Thyroid gland (tissue), 4 donors: ENCODE results near the gene UBALD2. TPM values are rescaled to one million over a fixed set of nuclear protein-coding genes. Genes with fewer than 3 reads are reported as not detected.

ENCODE experiments used
- DNase-seq, 2 donors: peaks; one replicate each; pipeline ENCODE4 v3.0.0-alpha.2; 2019
- H3K27ac ChIP-seq, 3 donors: fragments of 200-600 bp; sonication (generic); 1 replicate in 2 of 3; 2 replicates in 1 of 3; pipeline ENCODE4 v1.5.1; 2016 to 2019; ENCODE audit warnings: mild to moderate bottlenecking in 1 of 3, moderate library complexity in 1 of 3
- H3K27me3 ChIP-seq: fragments of 200-600 bp; sonication (generic); one replicate; pipeline ENCODE4 v1.5.1; 2019
- H3K36me3 ChIP-seq, 2 donors: fragments of 200-600 bp; sonication (generic); one replicate each; pipeline ENCODE4 v1.5.1; 2016 to 2019
- H3K4me1 ChIP-seq, 2 donors: fragments of 200-600 bp; sonication (generic); one replicate each; pipeline ENCODE4 v1.5.1; 2017 to 2019
- H3K4me3 ChIP-seq, 3 donors: fragments of 200-600 bp; sonication (generic); replicated peaks in 1 of 3; 1 replicate in 2 of 3; 2 replicates in 1 of 3; pipeline ENCODE4 v1.5.1; 2016; ENCODE audit warnings: mild to moderate bottlenecking in 1 of 3
- H3K9me3 ChIP-seq: fragments of 200-600 bp; sonication (generic); one replicate; pipeline ENCODE4 v1.5.1; 2017
- CTCF ChIP-seq, 6 experiments: fragments of 200-600 bp in 3 of 6; fragments of 450-650 bp in 3 of 6; sonication (generic) in 3 of 6; IDR thresholded peaks; one replicate each; pipeline ENCODE4 v1.5.1; 2016 to 2019; ENCODE audit warnings: antibody characterized with exemption in 6 of 6, mild to moderate bottlenecking in 2 of 6, inconsistent platforms in 1 of 6, moderate library complexity in 1 of 6
- POLR2A ChIP-seq, 2 donors: fragments of 450-650 bp; IDR thresholded peaks; one replicate each; pipeline ENCODE4 v1.6.1; 2017; ENCODE audit warnings: antibody characterized with exemption in 2 of 2, mild to moderate bottlenecking in 2 of 2, moderate library complexity in 1 of 2
- WGBS, 2 donors: methylation state at CpG; one replicate each; pipeline ENCODE4 v1.1.5; 2017; 5-methylcytosine and 5-hydroxymethylcytosine counted together
- intact Hi-C: fragments of 100-400 bp; cut with DNase I; formaldehyde crosslinking; loops from one replicate; pipeline ENCODE4 v1.15.1; 2023
- total RNA-seq, 4 donors: library from RNA; depleted of rRNA; stranded (reverse); fragments of >200 nt; gene quantifications; one replicate each; pipeline ENCODE4 v1.2.3, GENCODE V29; 2016

The UBALD2 gene
- total RNA-seq, 4 donors from 2014 or later: 9.8 to 54.2 (median 22.9) TPM

- H3K4me3 ChIP-seq: no peak overlapping the region
- no peak overlapping the region for H3K27ac ChIP-seq
- TF ChIP-seq CTCF (IDR thresholded peaks at IDR 0.05): no peak
- no peak for TF ChIP-seq POLR2A (IDR thresholded peaks at IDR 0.05)
- no peaks in the 10 kb centered on the region for H3K36me3 ChIP-seq
- WGBS, 2 donors: 93 to 94% methylated on average over 7 of the region's 7 CpGs
- no peaks in the 10 kb centered on the region for H3K27me3 ChIP-seq
- no peaks in the 10 kb centered on the region for H3K9me3 ChIP-seq
- no peak for DNase-seq
- H3K4me1 ChIP-seq: peaks cover 11 to 16% of the 10 kb centered on the region in 2 donors
- intact Hi-C loops: no loop called here
Observed at GRCh38 chr17:76237859-76238313, 27.3 kb upstream of the UBALD2 start.

DNA sequence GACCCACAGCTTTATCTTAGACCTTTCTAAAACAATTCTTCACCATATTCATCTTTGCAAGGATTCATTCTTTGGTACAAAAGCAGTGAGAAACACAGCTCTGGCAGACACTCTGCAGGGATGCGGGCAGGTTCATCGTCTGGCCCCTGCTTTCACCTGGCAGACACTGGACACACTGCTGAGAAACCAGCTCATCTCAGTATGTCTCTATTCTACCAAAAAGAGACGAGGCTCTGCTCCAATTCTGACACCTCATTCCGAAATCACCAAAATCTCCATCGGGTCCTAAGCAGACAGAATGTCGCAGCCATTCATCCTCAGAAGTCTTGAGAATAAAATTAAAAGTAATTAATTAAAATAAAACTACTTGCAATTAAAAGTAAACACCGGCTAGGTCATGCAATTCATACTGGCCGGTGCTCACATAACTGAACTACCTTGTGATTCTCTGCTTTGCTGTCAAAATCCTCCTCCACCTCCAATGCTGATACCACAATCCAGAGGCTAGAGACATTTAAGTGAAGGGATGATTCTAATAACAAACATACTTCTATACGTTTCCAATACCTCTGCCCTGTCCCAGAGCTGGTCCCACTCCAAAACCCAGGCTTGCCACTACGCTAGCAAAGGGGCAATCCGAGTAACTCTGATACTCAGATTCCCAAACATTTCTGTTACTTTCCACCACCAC, 26.2 kb upstream of the UBALD2 start:
- peaks cover 11 to 16% of the 10 kb centered on the region in 2 donors for H3K4me1 ChIP-seq
- intact Hi-C loops: no loop called here
- no peaks in the 10 kb centered on the region for H3K27me3 ChIP-seq
- H3K27ac ChIP-seq: no peak overlapping the region
- WGBS, 2 donors: 73 to 87% methylated on average over 11 of the region's 11 CpGs
- H3K9me3 ChIP-seq: no peaks in the 10 kb centered on the region
- TF ChIP-seq POLR2A (IDR thresholded peaks at IDR 0.05) (no peak), CTCF (IDR thresholded peaks at IDR 0.05) (no peak)
- no peak for DNase-seq
- H3K36me3 ChIP-seq: no peaks in the 10 kb centered on the region
- H3K4me3 ChIP-seq: no peak overlapping the region

GRCh38 chr17:76239538-76240274, 25.4 kb upstream of the UBALD2 start:
- WGBS, 2 donors: 4 to 12% methylated on average over 9 to 37 of the region's 75 CpGs
- Histone ChIP-seq H3K27ac (no peak overlapping the region), H3K4me1 (peaks cover 11 to 16% of the 10 kb centered on the region in 2 donors), H3K9me3 (no peaks in the 10 kb centered on the region), H3K36me3 (no peaks in the 10 kb centered on the region), H3K4me3 (peak overlapping the region in 1 of 3 donors; percentile 31), H3K27me3 (no peaks in the 10 kb centered on the region)
- intact Hi-C loops: no loop called here
- no peak for DNase-seq
- TF ChIP-seq POLR2A (IDR thresholded peaks at IDR 0.05): no peak
- no peak for TF ChIP-seq CTCF (IDR thresholded peaks at IDR 0.05)

GRCh38 chr17:76240461-76241203, 24.5 kb upstream of the UBALD2 start, which contains the start of gene RNF157:
TSS of gene RNF157 (minus strand) at chr17:76240493. CDS start at chr17:76240240, 253 bp downstream.
- DNase-seq: peak; percentile 58 to 62
- Histone ChIP-seq H3K9me3 (no peaks in the 10 kb centered on the region), H3K27me3 (no peaks in the 10 kb centered on the region), H3K36me3 (no peaks in the 10 kb centered on the region), H3K27ac (no peak within 1 kb of the TSS), H3K4me3 (peak within 1 kb of the TSS in 2 of 3 donors; percentile 42 to 48), H3K4me1 (peaks cover 11 to 16% of the 10 kb centered on the region in 2 donors)
- intact Hi-C loops: no loop called here
- TF ChIP-seq CTCF (IDR thresholded peaks at IDR 0.05): no peak
- TF ChIP-seq POLR2A (IDR thresholded peaks at IDR 0.05): peak in 1 of 2 donors; percentile 34
- WGBS, 2 donors: 0% methylated on average over 7 to 33 of the region's 102 CpGs
